GM18867 (cell line): ENCODE data around the gene HTR3B.
"Not testable (repeated sequence)": the region's sequence is repeated elsewhere in the genome, so short reads cannot be mapped to it uniquely, and the experiment has no call there.

Source experiments
- ATAC-seq: cut with Tn5 transposase; IDR thresholded peaks from one replicate; pipeline ENCODE4 v1.9.1; 2021; ENCODE audit warnings: mild to moderate bottlenecking, moderate library complexity; ENCODE audit not compliant: unreplicated experiment

Gene HTR3B

GRCh38 chr11:113904379-113905101, at the start of gene HTR3B:
Gene HTR3B, plus strand, starts transcription at chr11:113904796. Its CDS starts 138 bp downstream, at chr11:113904934.
- ATAC-seq: no peak

- ATAC-seq: no peak
Measured at GRCh38 chr11:113855803-113856202, 48.8 kb upstream of the HTR3B start.

DNA sequence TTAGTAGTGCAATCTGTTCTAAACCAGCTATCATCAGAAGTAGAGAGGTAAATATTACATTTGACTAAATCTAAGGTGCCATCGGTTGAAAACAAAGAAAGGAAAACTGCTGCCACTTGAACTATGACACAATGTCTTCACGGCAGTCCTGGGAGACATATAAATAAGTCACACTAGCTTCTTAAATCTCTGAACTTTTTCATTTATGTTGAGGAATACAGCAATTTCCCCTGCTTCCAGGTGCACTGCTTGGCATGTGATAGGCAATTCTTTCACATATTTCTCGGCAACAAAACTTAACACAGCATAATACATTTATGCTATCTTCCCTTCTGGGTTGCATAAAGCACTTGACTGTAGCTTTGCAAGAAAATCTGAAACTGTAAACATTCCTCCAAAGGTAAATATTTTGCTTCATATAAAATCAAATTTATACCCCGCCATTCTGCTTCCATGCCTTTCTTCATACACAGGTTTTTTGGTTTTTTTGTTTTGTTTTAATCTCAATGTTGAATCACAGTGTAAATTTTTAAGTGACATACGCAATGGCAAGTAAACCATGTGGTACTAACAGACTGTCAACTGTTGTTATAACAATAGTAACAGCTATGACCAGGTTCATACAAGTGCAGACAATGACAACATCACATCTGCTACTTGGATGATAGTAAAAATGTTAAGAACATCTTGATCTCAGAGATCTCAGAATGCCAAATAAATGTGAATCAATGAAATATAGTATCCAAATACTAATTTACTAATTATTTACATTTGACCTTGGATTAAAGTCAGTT, 47.4 kb upstream of the HTR3B start:
- no peak for ATAC-seq

GRCh38 chr11:113859665-113860064, 44.9 kb upstream of the HTR3B start:
- ATAC-seq: no peak

DNA sequence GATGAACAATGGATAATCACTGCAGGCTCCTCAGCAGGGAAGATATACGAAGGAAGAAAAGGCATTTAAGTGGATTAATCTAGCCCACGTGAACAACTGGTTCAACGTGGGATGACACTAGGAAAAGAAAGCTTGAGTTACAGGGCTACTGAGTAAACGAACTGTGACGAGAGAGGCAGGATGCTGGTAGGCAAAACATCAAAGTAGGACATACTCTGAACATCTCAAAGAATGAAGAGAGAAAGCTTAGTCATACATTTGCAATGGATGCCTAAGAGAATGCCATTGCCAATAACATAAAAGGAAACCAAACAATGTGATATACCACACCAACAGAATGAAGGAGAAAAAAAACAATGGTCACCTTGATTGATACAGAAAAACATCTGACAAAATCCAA, 42.2 kb upstream of the HTR3B start:
- ATAC-seq: no peak

- no peak for ATAC-seq
Measured at GRCh38 chr11:113864410-113864809, 40.2 kb upstream of the HTR3B start.

GRCh38 chr11:113865873-113866272, 38.7 kb upstream of the HTR3B start:
- no peak for ATAC-seq

DNA sequence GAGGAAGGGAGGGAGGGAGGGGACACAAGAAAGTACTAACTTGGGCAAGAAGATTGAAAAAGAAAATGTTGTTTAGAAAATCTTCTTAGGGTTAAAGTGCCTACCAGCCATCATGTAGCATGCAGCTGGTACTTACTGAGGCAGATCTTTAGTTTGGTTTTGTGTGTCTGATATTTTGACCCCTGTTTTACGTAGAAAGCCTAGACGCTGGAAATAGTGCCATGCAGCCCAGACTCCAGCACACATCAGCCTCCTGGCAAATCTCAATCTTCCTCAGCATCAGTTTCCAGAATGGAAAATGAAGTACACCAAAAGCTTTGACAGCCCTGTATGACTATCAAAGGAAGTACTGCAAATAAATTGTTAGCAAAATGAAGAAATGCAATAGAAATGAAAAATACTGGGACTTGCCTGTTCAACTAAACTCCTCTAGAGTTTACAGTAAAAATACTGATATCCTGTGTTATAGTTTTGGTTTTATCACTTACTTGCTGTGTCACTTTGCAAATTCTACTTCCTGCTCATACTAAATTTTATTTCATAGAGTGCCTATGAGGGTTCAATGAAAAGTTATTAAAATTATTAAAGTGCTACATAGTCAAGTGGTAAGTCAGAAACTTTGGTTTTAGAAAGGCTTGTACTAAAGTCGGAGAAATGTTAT, 36.6 kb upstream of the HTR3B start:
- no peak for ATAC-seq

DNA sequence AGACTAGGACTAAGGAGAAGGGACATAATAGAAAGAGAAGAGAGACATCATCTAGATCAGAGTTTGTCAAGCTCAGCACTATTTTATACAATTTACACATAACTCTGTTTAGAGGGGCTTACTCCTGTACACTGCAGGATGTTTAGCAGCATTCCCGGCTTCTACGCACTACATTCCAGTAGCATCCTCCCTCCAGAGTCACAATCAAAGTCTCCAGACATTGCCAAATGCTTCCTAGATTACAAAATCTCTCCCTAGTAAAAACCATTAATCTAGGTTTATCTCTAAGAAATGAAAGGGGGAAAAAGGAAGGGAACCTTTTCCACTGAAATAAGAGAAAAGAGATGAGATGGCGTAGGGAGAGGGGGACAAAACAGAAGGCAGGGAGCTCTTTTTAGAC, 33.3 kb upstream of the HTR3B start:
- ATAC-seq: no peak

- no peak for ATAC-seq
Measured at GRCh38 chr11:113873236-113873626, 31.4 kb upstream of the HTR3B start.

- ATAC-seq: no peak
Measured at GRCh38 chr11:113874096-113874495, 30.5 kb upstream of the HTR3B start.

DNA sequence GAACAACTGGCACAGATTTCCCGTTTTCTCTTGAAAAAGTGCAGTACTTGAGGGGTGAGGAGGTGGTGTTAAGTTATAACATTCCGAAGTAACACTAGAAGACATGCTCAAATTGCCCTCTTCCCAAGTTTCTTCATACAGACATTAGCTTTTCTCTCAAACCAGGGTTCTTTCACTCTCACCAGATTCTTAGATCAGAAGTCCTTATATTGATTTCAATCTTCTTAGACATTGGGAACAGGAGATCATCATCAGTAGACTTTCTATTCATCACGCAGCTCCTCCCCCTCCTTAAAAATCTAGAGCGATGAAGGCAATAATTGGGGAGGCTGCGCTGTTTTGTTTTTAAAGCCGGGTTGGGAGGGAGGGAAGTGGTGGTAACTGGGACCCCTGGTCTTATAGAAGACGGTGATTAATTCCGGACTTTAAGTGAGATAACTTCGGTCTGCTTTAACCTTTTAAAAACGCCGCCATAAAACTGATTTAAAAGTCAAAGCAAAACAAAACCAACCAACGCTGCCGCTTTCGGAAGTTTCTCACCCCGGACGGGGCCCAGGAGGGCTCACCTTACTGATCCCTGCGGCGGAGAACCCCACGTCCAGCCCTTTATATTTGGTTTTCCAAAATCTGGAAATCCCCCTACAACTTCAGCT, 29.9 kb upstream of the HTR3B start:
- ATAC-seq: peak; percentile 40

DNA sequence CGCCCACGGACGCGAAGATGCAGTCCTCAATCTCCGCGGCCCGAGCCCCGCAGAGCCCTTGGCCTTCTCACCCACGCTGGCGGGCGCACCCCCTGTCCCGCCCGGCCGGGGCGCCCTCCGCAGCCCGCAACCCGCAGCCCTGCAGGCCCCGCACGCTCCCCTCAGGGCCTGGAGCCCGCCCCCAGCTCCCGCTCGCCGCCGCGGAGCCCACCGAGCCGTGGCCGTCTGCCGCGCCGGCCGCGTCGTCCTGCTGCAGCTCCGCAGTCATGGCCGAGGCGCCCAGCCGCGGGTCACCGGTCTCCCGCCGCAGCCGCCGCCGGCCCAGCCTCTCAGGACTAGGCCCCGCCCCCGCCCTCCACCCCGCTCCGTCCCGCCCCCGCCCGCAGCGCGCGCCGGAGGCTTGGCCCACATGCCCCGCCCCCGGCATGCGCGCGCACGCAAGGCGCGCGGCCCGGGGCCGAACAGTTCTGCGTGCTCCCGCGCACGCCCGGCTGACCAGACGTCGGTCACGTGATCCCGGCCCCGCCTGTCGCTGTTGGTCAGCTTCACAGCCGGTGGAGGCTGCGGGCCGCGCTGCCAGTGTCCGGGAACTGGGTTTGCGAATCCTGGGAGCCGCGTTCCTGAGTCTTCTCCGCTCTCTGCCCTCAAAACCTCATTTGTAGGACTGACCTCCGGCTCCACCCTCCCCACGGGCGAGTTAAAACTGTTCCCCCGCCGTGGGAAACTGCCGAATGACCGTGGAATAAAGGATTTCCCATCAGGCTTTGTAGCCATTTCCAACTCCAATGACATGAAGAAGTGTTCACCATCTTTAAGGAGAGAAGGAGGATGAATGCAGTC, 29.1 kb upstream of the HTR3B start, which contains the start of gene USP28:
USP28 (minus strand) TSS at position 339 of the 840 bp plus-strand sequence; CDS start at position 268, 71 bp downstream.
- ATAC-seq: peak; percentile 85

GRCh38 chr11:113876074-113876797, 28.4 kb upstream of the HTR3B start:
- ATAC-seq: no peak

- ATAC-seq: no peak
Measured at GRCh38 chr11:113876798-113877669, 27.6 kb upstream of the HTR3B start.

DNA sequence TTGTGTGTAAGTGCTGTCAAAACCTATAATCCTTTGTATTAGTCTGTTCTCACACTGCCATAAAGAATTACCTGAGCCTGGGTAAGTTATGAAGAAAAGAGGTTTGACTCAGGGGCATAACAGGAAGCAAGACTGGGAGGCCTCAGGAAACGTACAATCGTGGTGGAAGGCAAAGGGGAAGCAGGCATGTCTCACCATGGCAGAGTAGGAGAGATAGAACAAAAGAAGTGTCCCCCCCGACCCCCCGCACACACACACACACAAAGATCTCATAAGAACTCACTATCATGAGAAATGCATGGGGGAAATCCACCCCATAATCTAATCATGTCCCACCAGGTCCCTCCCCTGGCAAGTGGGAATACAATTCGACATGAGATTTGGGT, 26.9 kb upstream of the HTR3B start:
- ATAC-seq: no peak

GRCh38 chr11:113879446-113879845, 25.1 kb upstream of the HTR3B start:
- not testable (repeated sequence) for ATAC-seq

DNA sequence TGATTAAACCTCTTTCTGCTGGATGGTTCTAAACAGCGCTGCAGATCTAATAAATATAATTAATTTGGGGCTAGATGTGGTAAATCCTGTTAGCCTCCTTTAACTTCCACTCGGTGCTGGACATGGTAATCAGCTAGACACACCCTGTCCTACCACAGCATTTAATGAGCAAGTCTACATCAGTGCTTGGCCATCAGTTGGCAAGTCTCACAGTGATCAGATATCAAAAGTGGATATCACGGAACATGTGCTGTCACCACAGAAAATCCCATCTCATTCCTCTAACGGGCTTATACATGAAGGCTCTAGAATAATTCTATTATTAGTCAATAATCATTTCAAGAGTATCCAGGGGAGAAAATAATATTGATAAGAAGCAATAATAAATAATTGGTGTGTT, 23.6 kb upstream of the HTR3B start:
- ATAC-seq: no peak

GRCh38 chr11:113881856-113882255, 22.7 kb upstream of the HTR3B start:
- no peak for ATAC-seq
